Neural progenitor cell (in vitro differentiated cells): ENCODE data around the gene NPY2R.

Experiments
- EZH2 ChIP-seq: fragments of 200-600 bp; sonication (generic); IDR thresholded peaks from 2 replicates; pipeline ENCODE4 v1.6.1; 2017; ENCODE audit warnings: antibody characterized with exemption, mild to moderate bottlenecking, moderate library complexity
- EZH2phosphoT487 ChIP-seq: fragments of 200-600 bp; sonication (generic); IDR thresholded peaks from 2 replicates; pipeline ENCODE4 v1.6.1; 2017; ENCODE audit warnings: antibody characterized with exemption
- TF ChIP-seq, protein P1 (sequence below): fragments of 200-600 bp; sonication (generic); IDR thresholded peaks from 2 replicates; pipeline ENCODE4 v1.5.1; 2017; ENCODE audit warnings: antibody characterized with exemption, mild to moderate bottlenecking

DNA sequence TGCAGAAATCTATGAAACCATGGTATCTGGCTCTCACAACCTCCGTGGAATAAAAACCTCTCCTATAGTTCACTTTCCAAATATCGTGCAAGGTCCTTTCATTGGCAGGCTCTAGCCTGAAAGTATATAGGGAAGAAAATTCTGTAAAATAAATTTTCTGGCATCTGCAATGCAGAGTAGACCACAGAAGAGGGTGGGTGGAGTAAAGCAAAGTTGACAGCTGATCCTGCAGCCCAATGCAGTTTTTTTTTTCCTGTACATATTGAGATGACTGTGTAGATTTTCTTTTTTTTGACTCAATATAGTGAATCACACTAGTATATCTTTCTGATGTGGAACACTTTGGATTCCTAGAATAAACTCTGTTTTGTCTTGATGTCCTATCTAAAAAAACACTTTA is 56.7 kb downstream of the NPY2R start:
- TF ChIP-seq, protein P1, sequence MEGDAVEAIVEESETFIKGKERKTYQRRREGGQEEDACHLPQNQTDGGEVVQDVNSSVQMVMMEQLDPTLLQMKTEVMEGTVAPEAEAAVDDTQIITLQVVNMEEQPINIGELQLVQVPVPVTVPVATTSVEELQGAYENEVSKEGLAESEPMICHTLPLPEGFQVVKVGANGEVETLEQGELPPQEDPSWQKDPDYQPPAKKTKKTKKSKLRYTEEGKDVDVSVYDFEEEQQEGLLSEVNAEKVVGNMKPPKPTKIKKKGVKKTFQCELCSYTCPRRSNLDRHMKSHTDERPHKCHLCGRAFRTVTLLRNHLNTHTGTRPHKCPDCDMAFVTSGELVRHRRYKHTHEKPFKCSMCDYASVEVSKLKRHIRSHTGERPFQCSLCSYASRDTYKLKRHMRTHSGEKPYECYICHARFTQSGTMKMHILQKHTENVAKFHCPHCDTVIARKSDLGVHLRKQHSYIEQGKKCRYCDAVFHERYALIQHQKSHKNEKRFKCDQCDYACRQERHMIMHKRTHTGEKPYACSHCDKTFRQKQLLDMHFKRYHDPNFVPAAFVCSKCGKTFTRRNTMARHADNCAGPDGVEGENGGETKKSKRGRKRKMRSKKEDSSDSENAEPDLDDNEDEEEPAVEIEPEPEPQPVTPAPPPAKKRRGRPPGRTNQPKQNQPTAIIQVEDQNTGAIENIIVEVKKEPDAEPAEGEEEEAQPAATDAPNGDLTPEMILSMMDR, result no peak
- TF ChIP-seq EZH2, result no peak
- no peak for TF ChIP-seq EZH2phosphoT487
